Measurements from ENCODE around the gene CCT2.
"Not testable (repeated sequence)": the region's sequence is repeated elsewhere in the genome, so short reads cannot be mapped to it uniquely, and the experiment has no call there.

CCT2 gene

GRCh38 chr12:69598174-69598753, 13.0 kb downstream of the CCT2 start:
- no peak overlapping the region for H3K4me3 ChIP-seq (ENCODE audit: low read depth, low read length)
- DNase-seq, result no peak
- H3K9me3 ChIP-seq, result no peaks in the 10 kb centered on the region
- H3K27me3 ChIP-seq, result no peaks in the 10 kb centered on the region
- H3K36me3 ChIP-seq, result peaks cover 90% of the 10 kb centered on the region
- TF ChIP-seq CTCF (IDR thresholded peaks at IDR 0.05; ENCODE audit: low read depth, low read length), result no peak
- H3K4me1 ChIP-seq, result no peaks in the 10 kb centered on the region

- Histone ChIP-seq H3K4me3 (ENCODE audit: low read depth, low read length) (no peak overlapping the region), H3K27me3 (no peaks in the 10 kb centered on the region), H3K9me3 (no peaks in the 10 kb centered on the region), H3K36me3 (peaks cover 72% of the 10 kb centered on the region), H3K4me1 (no peaks in the 10 kb centered on the region)
- TF ChIP-seq CTCF (IDR thresholded peaks at IDR 0.05; ENCODE audit: low read depth, low read length), result no peak
- no peak for DNase-seq
These were observed 15.5 kb downstream of the CCT2 start for GRCh38 chr12:69600804-69601203.

- TF ChIP-seq CTCF (IDR thresholded peaks at IDR 0.05; ENCODE audit: low read depth, low read length), result no peak
- Histone ChIP-seq H3K4me3 (ENCODE audit: low read depth, low read length) (no peak overlapping the region), H3K9me3 (no peaks in the 10 kb centered on the region), H3K27me3 (no peaks in the 10 kb centered on the region), H3K4me1 (no peaks in the 10 kb centered on the region), H3K36me3 (peaks cover 59% of the 10 kb centered on the region)
- DNase-seq, result no peak
These were observed 16.9 kb downstream of the CCT2 start for GRCh38 chr12:69601962-69602685.

- H3K36me3 ChIP-seq, result peaks cover 50% of the 10 kb centered on the region
- TF ChIP-seq CTCF (IDR thresholded peaks at IDR 0.05; ENCODE audit: low read depth, low read length), result no peak; the same call in 1 of the 2 replicates
- no peaks in the 10 kb centered on the region for H3K9me3 ChIP-seq
- no peak overlapping the region for H3K4me3 ChIP-seq (ENCODE audit: low read depth, low read length)
- no peaks in the 10 kb centered on the region for H3K4me1 ChIP-seq
- H3K27me3 ChIP-seq, result no peaks in the 10 kb centered on the region
- no peak for DNase-seq
These were observed 17.7 kb downstream of the CCT2 start for GRCh38 chr12:69602954-69603353.

GRCh38 chr12:69603556-69603955, 18.3 kb downstream of the CCT2 start:
- not testable (repeated sequence) for H3K9me3 ChIP-seq; H3K4me3 ChIP-seq (ENCODE audit: low read depth, low read length); H3K4me1 ChIP-seq; H3K27me3 ChIP-seq; DNase-seq
- peaks cover 44% of the 10 kb centered on the region for H3K36me3 ChIP-seq

GRCh38 chr12:69604275-69604674, 19.0 kb downstream of the CCT2 start:
- H3K36me3 ChIP-seq, result peaks cover 37% of the 10 kb centered on the region
- not testable (repeated sequence) for DNase-seq, H3K4me1 ChIP-seq

GRCh38 chr12:69608114-69608513, 22.9 kb downstream of the CCT2 start:
- H3K4me3 ChIP-seq (ENCODE audit: low read depth, low read length), result no peak overlapping the region
- no peaks in the 10 kb centered on the region for H3K9me3 ChIP-seq
- no peak for TF ChIP-seq CTCF (IDR thresholded peaks at IDR 0.05; ENCODE audit: low read depth, low read length)
- DNase-seq, result no peak
- no peaks in the 10 kb centered on the region for H3K4me1 ChIP-seq
- H3K36me3 ChIP-seq, result peaks cover 5% of the 10 kb centered on the region
- H3K27me3 ChIP-seq, result no peaks in the 10 kb centered on the region

More at GRCh38 chr12:69604275-69604674, 19.0 kb downstream of the CCT2 start:
- not testable (repeated sequence) for H3K9me3 ChIP-seq; H3K4me3 ChIP-seq (ENCODE audit: low read depth, low read length); H3K27me3 ChIP-seq

All from BE2C (cell line).